KOPT-K1 (cell line): Measurements from ENCODE around the gene SH3BP1.
A peak's percentile ranks its signal among the peaks of the same experiment; 100 is the strongest.

Experiments
- H3K27ac ChIP-seq: fragments of 200-600 bp; sonication (generic); 2 replicates; pipeline ENCODE4 v1.5.1; 2016; ENCODE audit warnings: antibody characterized with exemption, mild to moderate bottlenecking, low read depth, low read length; ENCODE audit not compliant: poor library complexity, severe bottlenecking
- H3K36me3 ChIP-seq: fragments of 200-600 bp; sonication (generic); 2 replicates; pipeline ENCODE4 v1.5.1; 2017; ENCODE audit warnings: antibody characterized with exemption, mild to moderate bottlenecking, low read length, moderate library complexity; ENCODE audit not compliant: insufficient read depth
- H3K9me3 ChIP-seq: fragments of 200-600 bp; sonication (generic); 2 replicates; pipeline ENCODE4 v1.5.1; 2017; ENCODE audit warnings: antibody characterized with exemption, low read length, mild to moderate bottlenecking; ENCODE audit not compliant: insufficient read depth, poor library complexity, severe bottlenecking

Gene SH3BP1

DNA sequence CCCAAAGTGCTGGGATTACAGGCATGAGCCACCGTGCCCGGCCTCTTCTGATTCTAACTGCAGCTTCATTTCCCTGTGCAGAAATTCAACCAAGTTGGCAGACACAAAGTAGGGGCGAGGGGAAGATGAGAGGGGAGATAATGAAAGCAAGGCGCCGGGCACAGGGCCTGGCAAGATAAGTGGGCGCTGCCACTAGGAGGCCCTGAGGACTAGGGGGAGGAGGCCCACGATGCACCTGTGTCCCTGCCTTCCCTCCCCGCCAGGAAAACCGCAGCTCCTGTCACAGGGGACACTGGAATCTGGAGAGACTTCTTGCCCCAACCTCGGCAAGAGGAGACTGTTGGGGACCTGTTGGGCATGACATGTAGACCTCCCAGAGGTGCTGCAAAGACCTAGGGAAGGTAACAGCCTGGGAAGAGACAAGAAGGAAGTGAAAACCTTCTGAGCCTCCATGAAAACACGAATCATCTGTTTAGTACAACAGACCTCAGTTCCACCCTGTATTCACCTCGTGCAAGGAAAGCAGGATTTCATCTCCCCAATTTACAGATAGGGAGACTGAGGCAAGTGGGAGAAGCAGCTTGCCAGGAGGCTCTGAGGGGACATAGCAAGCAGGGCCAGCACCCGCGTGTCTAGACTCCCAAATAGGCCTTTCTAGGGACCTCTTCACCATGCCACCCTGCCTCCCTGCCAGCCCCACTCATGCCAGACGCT is 32.9 kb downstream of the SH3BP1 start:
- Histone ChIP-seq H3K36me3 (peaks cover 19% of the 10 kb centered on the region), H3K27ac (peak overlapping the region; percentile 72), H3K9me3 (no peaks in the 10 kb centered on the region)

DNA sequence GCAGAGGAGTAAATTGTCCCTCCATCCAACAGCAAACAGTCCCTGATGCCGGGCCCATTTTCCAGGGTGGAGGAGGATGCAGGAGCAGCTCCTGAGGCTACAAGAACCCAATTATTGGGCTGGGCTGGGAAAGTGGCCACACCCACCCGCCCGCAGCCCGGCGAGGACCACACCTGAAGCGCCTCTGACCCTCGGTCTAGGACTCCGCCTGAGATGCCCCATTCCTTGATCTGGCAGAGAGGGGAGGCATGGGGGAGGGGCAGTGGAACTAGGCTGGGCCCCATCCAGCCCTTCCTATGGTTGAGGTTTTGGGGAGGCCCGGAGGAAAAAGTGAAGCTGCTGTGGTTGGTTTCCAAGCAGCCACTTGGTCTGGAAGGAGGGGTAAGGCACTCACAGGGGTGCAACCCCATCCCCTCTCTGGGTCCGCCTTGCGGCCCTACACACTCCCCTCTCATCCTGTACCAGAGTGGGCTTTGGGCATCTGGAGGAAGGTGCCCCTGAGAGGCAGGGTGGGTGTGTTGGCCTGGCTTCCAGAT is 33.5 kb downstream of the SH3BP1 start:
- no peaks in the 10 kb centered on the region for H3K9me3 ChIP-seq
- H3K27ac ChIP-seq, result peak overlapping the region; percentile 72

DNA sequence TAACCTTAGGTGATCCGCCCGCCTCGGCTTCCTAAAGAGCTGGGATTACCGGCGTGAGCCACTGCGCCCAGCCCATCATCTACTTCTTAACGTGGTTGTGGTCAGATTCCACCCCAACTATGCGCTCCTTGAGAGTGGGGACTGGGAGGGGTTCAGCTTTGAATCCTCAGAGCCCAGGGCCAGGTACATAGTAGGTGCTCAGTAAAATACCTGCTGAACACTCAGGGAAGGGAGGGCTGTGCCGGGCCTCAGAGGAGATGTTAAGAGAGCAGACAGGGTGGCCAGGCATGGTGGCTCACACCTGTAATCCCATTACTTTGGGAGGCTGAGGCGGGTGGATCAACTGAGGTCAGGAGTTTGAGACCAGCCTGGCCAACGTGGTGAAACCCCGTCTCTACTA is 34.8 kb downstream of the SH3BP1 start:
- no peak overlapping the region for H3K27ac ChIP-seq
- H3K9me3 ChIP-seq, result no peaks in the 10 kb centered on the region
- peaks cover 3% of the 10 kb centered on the region; the same call in 1 of the 2 replicates for H3K36me3 ChIP-seq

More for the DNA sequence above, 33.5 kb downstream of the SH3BP1 start:
- H3K36me3 ChIP-seq, result peaks cover 13% of the 10 kb centered on the region; the same call in 1 of the 2 replicates

DNA sequence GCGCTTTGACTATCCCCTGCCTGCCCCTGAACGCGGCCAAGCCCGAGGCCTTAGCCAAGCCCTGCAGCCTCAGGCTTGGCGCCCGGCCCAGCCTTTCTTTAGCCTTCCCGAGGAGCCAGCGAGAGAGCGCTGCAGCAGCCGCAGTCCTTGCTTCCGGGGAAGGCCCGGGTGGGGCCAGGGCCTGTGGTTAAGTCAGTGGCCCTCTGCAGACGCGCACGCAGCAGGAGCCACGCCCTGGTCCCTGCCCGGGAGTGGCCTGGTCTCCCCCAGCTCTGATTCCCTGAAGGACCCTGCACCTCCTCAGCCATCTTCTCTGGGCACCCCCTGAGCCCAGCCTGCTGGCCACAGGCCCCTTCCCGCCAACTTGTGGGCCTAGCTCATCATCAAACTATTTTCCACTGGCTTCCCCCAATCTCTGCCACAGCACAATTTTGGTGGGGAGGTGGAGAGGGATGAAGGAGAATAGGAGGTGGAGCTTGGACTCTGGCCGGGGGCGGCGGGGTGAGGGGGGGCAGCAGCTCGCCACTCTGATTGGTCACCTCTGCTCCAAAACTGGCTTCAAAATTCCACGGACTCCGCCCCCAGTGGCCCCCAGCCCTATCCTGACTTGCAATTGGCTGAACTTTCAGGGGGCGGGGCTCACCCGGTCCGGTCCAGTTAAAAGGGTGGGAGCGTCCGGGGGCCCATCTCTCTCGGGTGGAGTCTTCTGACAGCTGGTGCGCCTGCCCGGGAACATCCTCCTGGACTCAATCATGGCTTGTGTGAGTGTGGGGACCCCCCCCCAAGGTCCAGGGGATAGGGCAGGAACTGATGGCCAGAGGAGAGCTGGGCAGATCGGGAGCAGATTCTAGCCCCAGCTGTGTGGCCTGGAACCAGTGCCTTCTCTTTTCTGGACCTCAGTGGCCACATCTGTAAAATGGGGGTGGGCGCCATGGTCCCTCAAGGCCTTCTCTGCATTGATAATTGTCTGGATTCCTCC is 35.8 kb downstream of the SH3BP1 start, which contains the start of gene LGALS1:
Gene LGALS1 (plus strand): TSS at position 686 of the 979 bp plus-strand sequence. CDS start 67 bp downstream, at position 753.
- H3K27ac ChIP-seq, result peak within 1 kb of the TSS; percentile 96
- H3K36me3 ChIP-seq, result no peaks in the 10 kb centered on the region
- no peaks in the 10 kb centered on the region for H3K9me3 ChIP-seq

DNA sequence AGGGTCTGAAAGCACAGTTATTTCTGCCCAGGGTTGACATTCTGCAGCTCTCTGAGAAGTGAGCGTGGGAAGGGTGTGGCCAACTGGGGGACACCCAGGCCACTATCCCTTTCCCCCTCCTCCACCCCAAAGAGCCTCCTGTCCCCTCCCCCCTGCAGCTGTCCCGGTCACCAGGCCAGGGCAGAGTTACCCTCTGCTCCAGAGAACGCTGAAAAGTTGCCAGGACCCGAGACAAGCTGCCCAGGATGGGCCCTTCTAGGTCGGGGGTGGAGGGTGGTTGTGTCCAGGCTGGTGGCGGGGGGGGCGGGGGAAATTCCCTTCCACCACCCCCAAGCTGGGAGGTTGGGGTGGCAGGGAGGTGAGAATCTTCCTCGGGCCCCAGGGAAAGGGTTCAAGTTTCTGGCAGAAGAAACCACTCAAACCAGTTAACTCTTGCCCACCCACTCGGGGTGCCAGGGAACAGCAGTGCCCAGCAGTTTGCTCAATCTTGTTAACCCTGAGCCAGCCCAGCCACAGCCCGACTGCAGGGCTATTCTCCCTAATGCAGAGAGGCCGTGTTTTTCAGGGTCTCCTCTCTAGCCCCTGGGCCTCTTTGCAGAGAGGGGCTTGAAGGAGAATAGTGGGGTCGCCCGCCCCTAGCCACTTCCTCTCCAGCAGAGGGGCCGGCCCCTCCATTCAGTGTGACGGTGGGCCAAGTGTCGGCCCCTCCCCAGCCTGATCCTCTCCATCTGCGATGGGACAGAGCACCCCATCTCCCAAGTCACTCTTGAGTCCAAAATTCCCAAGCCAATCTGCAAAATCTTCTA is 36.7 kb downstream of the SH3BP1 start:
- no peaks in the 10 kb centered on the region for H3K36me3 ChIP-seq
- H3K9me3 ChIP-seq, result no peaks in the 10 kb centered on the region
- peak overlapping the region; percentile 96 for H3K27ac ChIP-seq

DNA sequence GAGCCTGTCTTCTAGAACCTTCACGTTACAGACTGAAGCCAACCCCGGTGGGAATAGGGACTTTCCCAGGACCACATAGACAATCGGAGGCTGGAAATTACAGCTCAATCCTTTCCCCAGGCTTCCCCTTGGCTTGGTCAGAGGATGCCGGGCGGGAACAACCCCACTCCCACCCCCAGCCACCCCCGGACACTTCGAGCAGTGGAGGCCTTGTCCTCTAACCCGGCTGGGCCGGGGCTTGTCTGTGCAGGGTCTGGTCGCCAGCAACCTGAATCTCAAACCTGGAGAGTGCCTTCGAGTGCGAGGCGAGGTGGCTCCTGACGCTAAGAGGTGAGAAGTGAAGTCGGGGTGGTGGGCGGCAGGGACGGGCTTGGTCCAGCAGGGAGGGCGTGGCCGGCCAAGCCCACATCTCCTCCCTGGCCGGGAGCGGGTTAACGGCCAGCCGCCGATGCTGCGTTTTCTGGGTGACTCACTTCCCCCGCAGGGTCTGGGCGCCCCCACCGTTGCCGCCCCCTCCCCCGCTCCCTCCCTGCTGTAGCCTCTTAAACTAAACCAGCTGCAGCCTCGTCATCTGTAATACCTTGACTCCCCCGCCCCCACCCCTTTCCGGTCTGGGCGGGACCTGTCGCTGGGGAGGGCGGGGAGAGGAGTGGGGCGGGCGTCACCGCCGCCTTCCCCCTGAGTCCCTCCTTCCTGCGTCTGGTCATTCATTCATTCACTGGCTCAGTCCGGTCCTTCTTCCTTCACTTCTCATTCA is 37.4 kb downstream of the SH3BP1 start:
- Histone ChIP-seq H3K9me3 (no peaks in the 10 kb centered on the region), H3K36me3 (no peaks in the 10 kb centered on the region), H3K27ac (peak overlapping the region; percentile 96)

DNA sequence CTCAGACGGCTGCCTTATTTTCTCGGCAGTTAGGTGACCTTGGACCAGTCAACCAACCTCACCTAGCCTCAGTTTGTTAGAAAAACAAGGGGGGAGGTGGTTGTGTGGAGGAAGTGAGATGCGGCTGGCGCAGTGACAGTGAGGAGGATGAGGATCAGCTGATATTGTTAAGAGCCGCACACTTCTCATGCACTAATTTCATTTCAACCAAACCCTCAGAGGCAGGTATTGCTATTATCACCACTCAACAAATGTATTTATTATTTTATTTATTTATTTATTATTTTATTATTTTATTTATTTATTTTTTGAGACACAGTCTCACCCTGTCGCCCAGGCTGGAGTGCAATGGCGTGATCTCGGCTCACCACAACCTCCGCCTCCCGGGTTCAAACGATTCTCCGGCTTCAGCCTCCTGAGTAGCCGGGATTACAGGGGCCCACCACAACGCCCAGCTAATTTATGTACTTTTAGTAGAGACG is 38.1 kb downstream of the SH3BP1 start:
- no peaks in the 10 kb centered on the region for H3K9me3 ChIP-seq
- H3K27ac ChIP-seq, result peak overlapping the region; percentile 96
- H3K36me3 ChIP-seq, result no peaks in the 10 kb centered on the region

DNA sequence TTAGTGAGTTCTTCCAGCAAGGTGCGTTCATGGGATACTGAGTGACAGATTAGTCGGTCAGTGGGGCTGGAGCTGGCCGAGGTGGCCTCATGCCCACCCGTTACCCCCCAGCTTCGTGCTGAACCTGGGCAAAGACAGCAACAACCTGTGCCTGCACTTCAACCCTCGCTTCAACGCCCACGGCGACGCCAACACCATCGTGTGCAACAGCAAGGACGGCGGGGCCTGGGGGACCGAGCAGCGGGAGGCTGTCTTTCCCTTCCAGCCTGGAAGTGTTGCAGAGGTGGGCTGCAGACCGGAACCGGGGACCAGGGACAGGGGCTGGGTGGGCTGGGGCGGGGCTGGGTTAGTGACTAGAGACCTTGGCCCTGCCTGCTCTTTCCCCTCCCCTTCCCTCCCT is 38.9 kb downstream of the SH3BP1 start:
- Histone ChIP-seq H3K27ac (peak overlapping the region; percentile 96), H3K9me3 (no peaks in the 10 kb centered on the region)

DNA sequence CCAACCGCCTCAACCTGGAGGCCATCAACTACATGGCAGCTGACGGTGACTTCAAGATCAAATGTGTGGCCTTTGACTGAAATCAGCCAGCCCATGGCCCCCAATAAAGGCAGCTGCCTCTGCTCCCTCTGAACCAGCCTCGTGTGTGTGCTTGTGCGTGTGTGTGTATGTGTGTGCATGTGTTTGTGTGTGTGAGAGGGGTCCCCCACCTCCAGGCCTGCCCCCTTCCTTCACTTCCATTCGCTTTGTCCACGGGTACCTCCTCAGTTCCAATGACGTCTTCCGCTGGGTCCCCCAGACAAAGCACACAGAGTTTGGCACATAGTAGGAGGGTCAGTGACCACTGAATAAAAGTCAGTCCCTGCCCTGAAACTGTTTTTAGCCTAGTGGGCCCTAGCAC is 40.2 kb downstream of the SH3BP1 start:
- Histone ChIP-seq H3K36me3 (no peaks in the 10 kb centered on the region), H3K9me3 (no peaks in the 10 kb centered on the region), H3K27ac (no peak overlapping the region)

More for the DNA sequence above, 38.9 kb downstream of the SH3BP1 start:
- no peaks in the 10 kb centered on the region for H3K36me3 ChIP-seq

DNA sequence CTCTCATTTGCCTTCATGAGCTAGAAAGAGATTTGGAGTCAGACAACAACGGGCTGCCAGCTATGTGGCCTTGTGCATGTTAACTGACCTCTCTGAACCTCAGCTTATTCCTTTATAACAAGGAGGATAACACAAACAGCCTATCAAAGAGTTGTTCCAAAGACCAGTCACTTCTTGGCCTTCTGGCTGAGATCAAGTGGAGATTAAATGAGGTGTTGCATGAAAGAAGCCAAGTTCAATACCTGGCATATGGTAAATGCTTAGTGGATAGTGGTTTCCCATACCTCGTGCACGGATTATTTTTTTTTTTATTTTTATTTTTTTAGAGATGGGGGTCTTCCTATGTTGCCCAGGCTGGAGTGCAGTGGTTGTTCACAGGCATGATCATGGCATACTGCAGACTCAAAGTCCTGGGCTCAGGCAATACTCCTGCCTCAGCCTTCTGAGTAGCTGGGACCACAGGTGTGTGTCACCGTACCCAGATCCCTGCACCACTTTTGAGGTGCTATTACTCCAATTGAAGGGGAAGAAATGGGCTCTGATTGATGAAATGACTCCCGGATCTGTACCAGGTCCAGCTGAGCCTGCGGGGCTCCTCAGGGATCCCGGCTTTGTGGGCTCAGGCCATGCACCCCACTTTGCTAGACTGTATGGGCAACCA is 40.9 kb downstream of the SH3BP1 start:
- no peak overlapping the region for H3K27ac ChIP-seq
- H3K36me3 ChIP-seq, result no peaks in the 10 kb centered on the region
- H3K9me3 ChIP-seq, result no peaks in the 10 kb centered on the region

DNA sequence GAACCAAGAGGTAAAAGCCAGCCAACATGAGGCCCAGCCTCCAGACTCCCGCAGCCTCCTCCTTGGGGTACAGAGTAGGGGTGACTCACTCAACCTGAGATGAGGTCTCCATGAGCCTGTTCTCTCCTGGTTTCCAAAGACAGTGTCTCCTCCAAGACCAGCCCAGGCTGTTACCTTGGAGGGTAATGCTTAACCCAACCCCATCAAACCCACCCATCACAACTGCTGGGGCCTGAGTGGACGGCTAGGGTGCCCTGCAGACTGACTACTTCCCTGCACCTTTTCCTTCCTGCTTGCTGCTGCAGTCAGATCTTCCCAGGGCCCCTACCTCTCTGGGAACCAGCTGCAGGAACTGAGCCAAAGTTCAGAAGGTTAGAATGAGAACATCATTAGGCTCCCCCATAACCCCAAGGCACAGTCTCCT is 41.5 kb downstream of the SH3BP1 start:
- Histone ChIP-seq H3K36me3 (no peaks in the 10 kb centered on the region), H3K27ac (peak overlapping the region; percentile 2)

DNA sequence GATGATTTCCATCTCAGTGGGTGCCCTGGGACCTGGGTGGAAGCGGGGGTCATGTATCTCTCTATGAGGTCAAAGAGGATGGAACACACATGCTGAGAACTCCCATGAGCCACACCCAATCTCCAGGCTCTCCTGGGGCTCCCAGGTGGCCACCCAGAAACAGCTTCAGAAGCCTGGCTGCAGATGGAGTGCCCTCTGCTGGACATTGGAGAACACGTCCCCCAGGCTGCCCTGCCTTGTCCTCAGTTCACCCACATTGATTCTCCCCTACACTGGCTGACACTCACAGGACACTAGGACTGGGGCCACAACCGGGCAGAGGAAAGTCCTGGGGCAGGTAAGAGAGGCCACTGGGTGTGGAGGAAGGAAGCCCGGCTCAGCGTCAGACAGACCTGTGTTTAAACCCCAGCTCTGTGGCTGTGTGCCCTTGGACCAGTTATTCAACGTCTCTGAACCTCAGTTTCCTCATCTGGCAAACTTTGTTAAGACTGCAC is 42.1 kb downstream of the SH3BP1 start:
- no peaks in the 10 kb centered on the region for H3K36me3 ChIP-seq
- peak overlapping the region; percentile 2 for H3K27ac ChIP-seq
- H3K9me3 ChIP-seq, result no peaks in the 10 kb centered on the region

More for the DNA sequence above, 41.5 kb downstream of the SH3BP1 start:
- H3K9me3 ChIP-seq, result no peaks in the 10 kb centered on the region
